Colonic mucosa (tissue), 4 donors: ENCODE results near the gene EXOC1. TPM values are rescaled to one million over a fixed set of nuclear protein-coding genes. Genes with fewer than 3 reads are reported as not detected.

ENCODE experiments used
- DNase-seq: peaks from one replicate; pipeline ENCODE4 v3.0.0-alpha.2; 2020
- H3K27ac ChIP-seq: fragments of 200-600 bp; one replicate; pipeline ENCODE4 v1.8.0; 2021
- H3K27me3 ChIP-seq: fragments of 200-600 bp; one replicate; pipeline ENCODE4 v1.8.0; 2021
- H3K36me3 ChIP-seq: fragments of 200-600 bp; one replicate; pipeline ENCODE4 v1.8.0; 2021
- H3K4me1 ChIP-seq: fragments of 200-600 bp; one replicate; pipeline ENCODE4 v1.8.0; 2021; ENCODE audit warnings: mild to moderate bottlenecking
- H3K4me3 ChIP-seq: fragments of 200-600 bp; one replicate; pipeline ENCODE4 v1.8.0; 2021
- H3K9ac ChIP-seq, 2 donors: one replicate each; pipeline ENCODE4 v1.7.0; 2013; ENCODE audit warnings: control low read depth in 2 of 2, low read depth in 2 of 2, low read length in 2 of 2
- H3K9me3 ChIP-seq: fragments of 200-600 bp; one replicate; pipeline ENCODE4 v1.8.0; 2021
- intact Hi-C: fragments of 100-400 bp; cut with DNase I; formaldehyde crosslinking; loops from one replicate; pipeline ENCODE4 v1.14.1; 2022
- total RNA-seq, 2 donors: library from RNA; stranded (reverse); fragmentation: NEBNext Ultra II Directional in 1 of 2; extraction: Animal tissue kit (Norgen Biotek cat#: 25700) in 1 of 2; gene quantifications; one replicate each; pipeline ENCODE4 v1.2.1, GENCODE V29; 2021
- TF ChIP-seq, protein P1 (sequence below): fragments of 200-600 bp; IDR thresholded peaks from one replicate; pipeline ENCODE4 v1.8.0; 2022; ENCODE audit warnings: antibody characterized with exemption, mild to moderate bottlenecking
- donor health status: healthy.
- donor health status: DM: no; HTN: no; CAD: no.
- donor health status: DM: no; HTN: no; CAD: no.

EXOC1 gene
- total RNA-seq, 2 donors from 2014 or later: 28.9 to 31.8 TPM

DNA sequence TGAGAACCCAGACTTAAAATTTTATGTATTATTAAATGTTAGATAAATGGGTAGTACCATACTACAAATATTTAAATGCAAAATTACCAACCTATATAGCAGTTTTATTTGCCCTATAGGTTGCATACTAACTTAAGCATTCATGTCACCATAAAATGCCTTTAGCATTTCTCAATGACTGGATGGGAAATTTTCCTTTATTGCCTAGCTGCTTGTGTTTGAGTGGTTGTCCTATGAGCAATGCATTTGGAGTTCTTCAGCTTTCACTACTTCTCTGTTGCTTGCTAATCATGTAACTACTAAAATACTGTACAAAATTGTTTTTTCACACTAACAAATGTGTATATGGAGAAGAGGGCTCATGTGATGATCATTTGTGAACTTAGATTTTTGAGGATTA lies 51.1 kb downstream of the EXOC1 start:
- Histone ChIP-seq H3K9me3 (no peaks in the 10 kb centered on the region), H3K4me1 (no peaks in the 10 kb centered on the region), H3K27ac (no peak overlapping the region), H3K27me3 (no peaks in the 10 kb centered on the region), H3K9ac (no peak overlapping the region), H3K36me3 (no peaks in the 10 kb centered on the region), H3K4me3 (no peak overlapping the region)
- intact Hi-C loops: no loop called here
- TF ChIP-seq, protein P1, sequence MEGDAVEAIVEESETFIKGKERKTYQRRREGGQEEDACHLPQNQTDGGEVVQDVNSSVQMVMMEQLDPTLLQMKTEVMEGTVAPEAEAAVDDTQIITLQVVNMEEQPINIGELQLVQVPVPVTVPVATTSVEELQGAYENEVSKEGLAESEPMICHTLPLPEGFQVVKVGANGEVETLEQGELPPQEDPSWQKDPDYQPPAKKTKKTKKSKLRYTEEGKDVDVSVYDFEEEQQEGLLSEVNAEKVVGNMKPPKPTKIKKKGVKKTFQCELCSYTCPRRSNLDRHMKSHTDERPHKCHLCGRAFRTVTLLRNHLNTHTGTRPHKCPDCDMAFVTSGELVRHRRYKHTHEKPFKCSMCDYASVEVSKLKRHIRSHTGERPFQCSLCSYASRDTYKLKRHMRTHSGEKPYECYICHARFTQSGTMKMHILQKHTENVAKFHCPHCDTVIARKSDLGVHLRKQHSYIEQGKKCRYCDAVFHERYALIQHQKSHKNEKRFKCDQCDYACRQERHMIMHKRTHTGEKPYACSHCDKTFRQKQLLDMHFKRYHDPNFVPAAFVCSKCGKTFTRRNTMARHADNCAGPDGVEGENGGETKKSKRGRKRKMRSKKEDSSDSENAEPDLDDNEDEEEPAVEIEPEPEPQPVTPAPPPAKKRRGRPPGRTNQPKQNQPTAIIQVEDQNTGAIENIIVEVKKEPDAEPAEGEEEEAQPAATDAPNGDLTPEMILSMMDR: no peak
- DNase-seq: no peak

DNA sequence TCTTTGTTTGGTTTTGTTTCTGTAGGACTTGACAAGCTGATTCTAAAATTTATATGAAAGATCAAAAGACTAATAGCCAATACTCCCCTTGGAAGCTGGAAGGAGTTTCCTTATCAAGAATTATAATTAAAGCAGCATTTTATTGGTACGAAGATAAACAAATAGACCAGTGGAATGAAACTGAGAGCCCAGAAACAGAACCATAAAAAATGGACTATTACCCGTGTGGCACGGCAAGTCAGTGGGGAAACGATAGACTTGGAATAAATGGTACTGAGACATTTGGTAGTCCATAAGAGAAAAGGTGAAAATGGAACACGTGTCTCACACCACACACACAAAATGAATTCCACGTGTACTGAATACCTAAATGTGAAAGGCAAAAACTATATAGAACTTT lies 52.9 kb downstream of the EXOC1 start:
- TF ChIP-seq, protein P1: no peak
- no peaks in the 10 kb centered on the region for H3K9me3 ChIP-seq
- DNase-seq: no peak
- no peaks in the 10 kb centered on the region for H3K27me3 ChIP-seq
- intact Hi-C loops: no loop called here
- H3K4me3 ChIP-seq: no peak overlapping the region
- H3K4me1 ChIP-seq: no peaks in the 10 kb centered on the region
- no peak overlapping the region for H3K9ac ChIP-seq
- H3K36me3 ChIP-seq: no peaks in the 10 kb centered on the region
- H3K27ac ChIP-seq: no peak overlapping the region

DNA sequence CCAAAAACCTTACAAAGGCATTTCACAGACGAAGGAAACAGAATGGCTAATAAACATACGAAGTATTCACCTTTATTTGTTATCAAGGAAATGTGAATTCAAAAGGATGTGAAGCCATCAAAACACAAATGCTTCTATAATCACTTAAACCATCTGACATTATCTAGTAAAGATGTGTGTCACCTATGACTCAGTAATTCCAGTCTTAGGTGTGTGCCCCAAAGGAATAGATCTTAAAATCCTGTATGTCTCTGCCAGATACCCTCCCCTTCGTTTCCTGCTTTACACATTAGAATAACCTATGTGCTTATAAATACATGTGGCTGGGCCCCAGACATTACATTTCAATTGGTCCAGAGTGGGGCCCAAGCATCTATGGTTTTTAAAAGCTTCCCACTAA lies 53.5 kb downstream of the EXOC1 start:
- Histone ChIP-seq H3K27ac (no peak overlapping the region), H3K9ac (no peak overlapping the region), H3K4me1 (no peaks in the 10 kb centered on the region), H3K27me3 (no peaks in the 10 kb centered on the region), H3K9me3 (no peaks in the 10 kb centered on the region), H3K36me3 (no peaks in the 10 kb centered on the region), H3K4me3 (no peak overlapping the region)
- intact Hi-C loops: no loop called here
- TF ChIP-seq, protein P1: no peak
- DNase-seq: no peak

DNA sequence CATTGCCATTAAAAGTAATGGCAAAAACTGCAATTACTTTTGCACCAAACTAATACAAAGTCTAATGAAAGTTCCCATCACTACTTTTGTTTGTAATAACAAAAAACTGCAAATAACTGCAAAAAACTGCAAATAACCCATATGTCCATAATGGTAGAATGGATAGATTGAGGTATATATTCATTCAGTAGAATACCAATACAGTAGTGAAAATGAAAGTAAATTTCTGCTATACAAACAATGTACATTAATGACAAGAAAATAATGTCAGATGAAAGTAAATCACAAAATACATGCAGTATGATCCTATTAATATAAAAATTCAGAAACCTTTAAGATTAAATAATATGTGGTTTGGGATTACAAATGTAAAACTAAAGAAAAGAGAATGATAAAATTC lies 54.0 kb downstream of the EXOC1 start:
- H3K27me3 ChIP-seq: no peaks in the 10 kb centered on the region
- H3K9me3 ChIP-seq: no peaks in the 10 kb centered on the region
- no peak overlapping the region for H3K9ac ChIP-seq
- H3K4me3 ChIP-seq: no peak overlapping the region
- intact Hi-C loops: no loop called here
- TF ChIP-seq, protein P1: no peak
- H3K27ac ChIP-seq: no peak overlapping the region
- H3K36me3 ChIP-seq: no peaks in the 10 kb centered on the region
- DNase-seq: no peak
- no peaks in the 10 kb centered on the region for H3K4me1 ChIP-seq

DNA sequence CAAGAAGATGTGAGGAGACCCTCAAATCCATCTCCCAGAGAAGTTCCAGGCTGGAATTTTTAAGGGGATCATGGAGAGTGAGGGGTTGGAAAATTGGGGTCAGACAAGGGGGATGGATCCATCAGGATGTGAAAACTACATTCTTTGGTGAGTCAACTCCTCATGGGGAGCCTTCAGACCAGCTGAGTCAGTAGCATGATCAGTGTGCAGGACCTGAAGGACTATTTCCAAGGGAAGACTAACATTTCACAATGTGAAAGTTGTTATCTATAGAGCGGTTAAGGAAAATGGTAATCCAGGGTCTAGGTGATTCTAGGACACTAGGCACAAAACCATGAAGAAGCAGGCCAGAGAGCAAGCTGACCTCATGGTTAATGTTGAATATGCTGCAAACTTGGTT lies 56.7 kb downstream of the EXOC1 start:
- H3K9ac ChIP-seq: no peak overlapping the region
- no peak overlapping the region for H3K4me3 ChIP-seq
- no peaks in the 10 kb centered on the region for H3K9me3 ChIP-seq
- TF ChIP-seq, protein P1: no peak
- H3K27me3 ChIP-seq: no peaks in the 10 kb centered on the region
- H3K4me1 ChIP-seq: no peaks in the 10 kb centered on the region
- intact Hi-C loops: no loop called here
- no peak overlapping the region for H3K27ac ChIP-seq
- no peaks in the 10 kb centered on the region for H3K36me3 ChIP-seq
- no peak for DNase-seq

DNA sequence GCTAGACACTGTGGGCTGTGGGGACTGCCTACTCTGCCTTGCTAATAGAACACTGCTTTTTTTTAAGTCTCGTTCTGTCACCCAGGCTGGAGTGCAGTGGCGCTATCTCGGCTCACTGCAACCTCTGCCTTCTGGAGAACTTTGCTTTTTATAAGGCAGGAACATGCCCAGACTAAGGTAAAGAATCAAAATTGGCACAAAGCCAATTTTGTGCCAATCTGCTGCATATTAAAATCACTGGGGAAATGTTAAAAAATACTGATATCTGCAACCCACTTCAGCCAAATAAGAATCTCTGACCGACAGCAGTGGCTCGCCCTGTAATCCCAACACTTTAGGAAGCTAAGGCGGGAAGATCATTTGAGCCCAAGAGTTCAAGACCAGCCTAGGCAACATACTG lies 58.8 kb downstream of the EXOC1 start:
- no peak overlapping the region for H3K27ac ChIP-seq
- DNase-seq: no peak
- H3K4me3 ChIP-seq: no peak overlapping the region
- H3K27me3 ChIP-seq: no peaks in the 10 kb centered on the region
- no peaks in the 10 kb centered on the region for H3K4me1 ChIP-seq
- intact Hi-C loops: no loop called here
- TF ChIP-seq, protein P1: no peak
- no peaks in the 10 kb centered on the region for H3K9me3 ChIP-seq
- H3K9ac ChIP-seq: no peak overlapping the region
- H3K36me3 ChIP-seq: no peaks in the 10 kb centered on the region
